GM11168 (cell line): ENCODE results near the gene AAR2.

Experiments used
- in situ Hi-C: fragments of 300-500 bp; cut with MboI; formaldehyde crosslinking; loops from one replicate; pipeline ENCODE4 v1.12.0; 2022; ENCODE audit warnings: low sequenced_read_pairs; ENCODE audit not compliant: unreplicated experiment

Gene AAR2

GRCh38 chr20:36217226-36217625 is 19.1 kb upstream of the AAR2 start:
- in situ Hi-C loops = no loop called here

GRCh38 chr20:36218380-36219064 is 17.8 kb upstream of the AAR2 start:
- in situ Hi-C loops = no loop called here

- in situ Hi-C loops = no loop called here
These were observed 16.5 kb upstream of the AAR2 start for GRCh38 chr20:36219671-36220220.

GRCh38 chr20:36225666-36226065 is 10.6 kb upstream of the AAR2 start:
- in situ Hi-C loops = no loop called here

GRCh38 chr20:36228770-36229169 is 7.5 kb upstream of the AAR2 start:
- in situ Hi-C loops = no loop called here

- in situ Hi-C loops = no loop called here
These were observed 6.3 kb upstream of the AAR2 start for GRCh38 chr20:36230019-36230418.

GRCh38 chr20:36231331-36231730 is 4.9 kb upstream of the AAR2 start:
- in situ Hi-C loops = no loop called here

GRCh38 chr20:36234771-36235320 is 1.4 kb upstream of the AAR2 start:
- in situ Hi-C loops = no loop called here

GRCh38 chr20:36236786-36237121 is 476 bp downstream of the AAR2 start:
- in situ Hi-C loops = no loop called here

- in situ Hi-C loops = no loop called here
These were observed 1.2 kb downstream of the AAR2 start for GRCh38 chr20:36237477-36237876.

GRCh38 chr20:36238153-36238552 is 1.9 kb downstream of the AAR2 start:
- in situ Hi-C loops = no loop called here

GRCh38 chr20:36238760-36239159 is 2.5 kb downstream of the AAR2 start:
- in situ Hi-C loops = no loop called here

GRCh38 chr20:36240076-36240475 is 3.8 kb downstream of the AAR2 start:
- in situ Hi-C loops = no loop called here

- in situ Hi-C loops = no loop called here
These were observed 5.4 kb downstream of the AAR2 start for GRCh38 chr20:36241678-36242077.

- in situ Hi-C loops = no loop called here
These were observed 7.4 kb downstream of the AAR2 start for GRCh38 chr20:36243726-36244125.

- in situ Hi-C loops = no loop called here
These were observed 10.1 kb downstream of the AAR2 start for GRCh38 chr20:36246401-36246800.

GRCh38 chr20:36248836-36249235 is 12.6 kb downstream of the AAR2 start:
- in situ Hi-C loops = no loop called here

GRCh38 chr20:36249450-36249849 is 13.2 kb downstream of the AAR2 start:
- in situ Hi-C loops = no loop called here

- in situ Hi-C loops = loop anchor here (25.0 kb wide), 1 partner anchor 436 kb away; no protein-coding TSS in a partner anchor
These were observed 15.1 kb downstream of the AAR2 start for GRCh38 chr20:36251426-36251825.

GRCh38 chr20:36252511-36252910 is 16.2 kb downstream of the AAR2 start:
- in situ Hi-C loops = loop anchor here (25.0 kb wide), 1 partner anchor 435 kb away; no protein-coding TSS in a partner anchor

- in situ Hi-C loops = loop anchor here (25.0 kb wide), 1 partner anchor 434 kb away; no protein-coding TSS in a partner anchor
These were observed 16.8 kb downstream of the AAR2 start for GRCh38 chr20:36253036-36253435.

- in situ Hi-C loops = loop anchor here (25.0 kb wide), 1 partner anchor 433 kb away; no protein-coding TSS in a partner anchor
These were observed 17.8 kb downstream of the AAR2 start for GRCh38 chr20:36254076-36254475.
